HuH-7 (cell line): ENCODE data around the gene LAMTOR3.

Experiments used
- DNase-seq: peaks from one replicate; pipeline ENCODE4 v3.0.0; 2011; ENCODE audit warnings: low spot score

LAMTOR3 gene

DNA sequence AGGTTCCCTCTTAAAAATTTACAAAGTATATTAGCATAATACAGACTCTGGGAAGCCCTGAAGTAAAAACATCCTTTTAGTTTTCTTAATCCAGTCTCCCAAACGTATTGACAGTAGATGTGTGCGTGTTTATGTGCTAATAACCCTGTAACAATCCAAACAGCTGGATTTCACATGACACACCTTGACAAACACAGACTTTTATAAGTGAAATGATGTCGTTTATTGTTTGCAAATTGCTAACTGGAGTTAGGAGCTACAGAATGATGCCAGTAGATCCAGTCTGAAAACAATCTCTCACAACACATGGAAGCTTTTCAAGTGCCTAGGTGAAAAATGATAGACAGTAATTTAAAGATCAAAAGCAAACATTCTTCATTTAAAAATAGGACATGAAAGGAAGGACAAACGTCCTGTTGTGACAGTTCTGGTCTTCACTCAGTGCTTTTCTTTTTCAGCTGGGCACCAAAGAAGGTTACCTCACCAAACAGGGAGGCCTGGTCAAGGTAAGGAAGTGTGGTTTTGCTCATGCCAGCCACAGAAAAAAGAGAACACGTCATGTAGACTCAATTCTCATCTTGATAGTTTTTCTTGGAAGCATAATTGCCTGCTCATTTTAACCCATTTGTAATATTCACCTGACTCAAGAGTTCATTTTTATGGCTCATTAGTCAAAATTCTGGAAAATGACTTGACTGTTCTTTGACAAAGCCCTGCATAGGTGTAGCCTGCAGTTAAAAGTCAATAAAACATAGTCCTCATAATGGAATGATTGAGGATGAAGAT lies 32.9 kb downstream of the LAMTOR3 start:
- DNase-seq: no peak

DNA sequence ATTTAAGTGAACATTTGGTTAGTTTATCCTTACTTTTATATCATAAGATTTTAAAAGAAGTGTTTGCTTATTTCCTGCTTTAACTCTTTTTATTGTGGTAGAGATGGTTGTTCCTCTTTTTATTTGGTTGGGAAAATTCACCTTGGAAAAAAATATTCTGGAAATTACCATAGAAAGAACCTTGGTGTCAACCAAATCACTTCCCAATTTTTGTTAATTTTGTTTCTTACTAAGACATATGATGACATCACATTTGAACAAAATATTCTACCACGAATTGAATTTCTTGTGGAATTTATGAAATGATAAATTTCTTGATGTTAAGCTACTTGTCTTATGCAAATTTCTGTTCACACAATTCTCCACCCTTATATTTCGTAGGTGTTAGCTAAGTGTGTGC lies 33.7 kb downstream of the LAMTOR3 start:
- no peak for DNase-seq

DNA sequence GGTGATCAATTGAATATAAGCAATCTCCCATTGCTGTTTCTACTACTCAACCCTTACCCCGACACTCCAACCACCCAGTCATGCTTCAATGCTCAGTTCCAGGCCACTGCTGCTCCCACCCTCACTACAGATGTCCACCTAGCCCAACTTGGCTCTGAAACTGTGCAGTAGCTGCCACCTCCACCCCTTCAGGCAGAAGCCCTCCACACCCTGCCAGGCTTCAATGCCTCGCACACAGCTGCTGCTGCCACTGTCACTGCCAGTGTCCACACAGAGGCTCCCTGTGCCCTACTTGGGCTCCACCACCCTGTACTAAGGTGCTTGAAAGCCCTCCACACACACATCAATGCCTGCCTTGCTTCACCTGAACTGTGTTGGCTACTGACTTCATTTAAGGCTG lies 34.6 kb downstream of the LAMTOR3 start:
- DNase-seq: no peak

DNA sequence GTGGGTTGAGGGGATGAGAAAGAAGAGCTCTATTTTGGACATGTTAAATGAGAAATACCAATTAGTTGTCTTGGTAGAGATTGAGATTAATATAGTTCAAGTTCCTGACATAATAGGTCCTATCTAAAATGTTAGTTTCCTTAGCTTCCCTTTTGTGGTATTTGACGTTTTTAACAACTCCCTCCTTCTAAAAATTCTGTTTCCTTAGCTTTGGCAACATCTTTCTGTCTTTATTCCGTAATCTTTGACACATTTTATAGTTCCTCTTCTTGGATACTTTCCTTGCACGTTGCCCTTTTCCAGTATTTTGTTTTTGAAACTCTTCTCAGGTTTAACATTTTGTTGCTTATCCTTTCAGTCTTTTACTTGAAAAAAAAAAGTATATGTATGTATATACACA lies 36.9 kb downstream of the LAMTOR3 start:
- DNase-seq: no peak

DNA sequence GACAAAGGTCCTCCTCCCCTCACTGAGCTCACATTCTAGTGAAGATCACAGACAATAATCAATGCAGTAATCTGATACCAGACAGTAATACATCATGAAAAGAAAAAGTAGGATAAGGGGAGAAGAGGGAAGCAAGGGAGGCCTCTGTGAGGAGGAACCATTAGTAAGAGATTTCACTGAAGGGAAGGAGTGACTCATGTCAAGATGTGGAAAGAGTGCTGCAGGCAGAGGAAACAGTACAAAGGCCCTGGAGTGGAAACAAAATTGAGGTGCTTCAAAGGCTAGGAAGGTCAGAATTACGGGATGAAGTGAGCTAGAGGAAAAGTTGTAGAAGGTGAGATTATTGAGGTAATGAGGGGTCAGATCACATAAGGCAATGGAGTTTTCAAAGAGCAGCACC lies 38.1 kb downstream of the LAMTOR3 start:
- no peak for DNase-seq

DNA sequence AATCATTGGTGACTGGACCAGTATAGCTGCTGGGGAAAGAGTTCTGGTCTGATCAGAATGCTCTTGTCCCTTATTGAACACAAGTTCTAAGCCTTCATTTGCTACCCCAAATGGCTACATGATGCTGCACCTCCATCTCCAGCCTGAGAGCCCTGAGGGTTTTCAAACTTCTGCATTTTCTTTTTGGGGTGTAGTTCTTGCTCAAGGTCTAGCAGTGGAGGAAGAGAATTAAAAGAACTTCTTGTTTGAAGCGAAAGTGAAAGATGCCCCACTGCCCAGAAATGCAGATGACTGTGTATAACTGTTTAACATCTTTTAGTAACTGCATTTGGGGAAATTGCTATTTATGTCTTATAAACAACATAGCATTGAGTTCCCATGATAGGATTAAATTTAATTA lies 38.5 kb downstream of the LAMTOR3 start:
- DNase-seq: no peak

DNA sequence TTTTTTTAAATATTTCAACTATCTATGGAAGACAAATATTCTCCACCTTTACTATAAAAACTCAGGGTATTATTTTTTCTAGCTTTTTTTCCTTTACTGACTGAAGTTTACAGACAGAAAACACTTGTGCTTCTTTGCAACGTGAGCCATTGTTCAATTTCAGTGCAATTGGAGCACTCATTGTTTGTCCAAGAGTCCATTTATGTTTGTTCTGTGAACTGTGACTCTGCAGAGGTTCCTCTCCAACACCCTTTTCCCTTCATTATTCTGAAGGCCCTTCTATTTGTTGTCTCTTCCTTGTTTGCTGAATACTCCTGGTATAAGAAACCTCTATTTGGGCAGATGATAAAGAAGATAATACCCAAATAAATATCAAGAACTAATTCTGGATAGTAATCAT lies 40.2 kb downstream of the LAMTOR3 start:
- no peak for DNase-seq

DNA sequence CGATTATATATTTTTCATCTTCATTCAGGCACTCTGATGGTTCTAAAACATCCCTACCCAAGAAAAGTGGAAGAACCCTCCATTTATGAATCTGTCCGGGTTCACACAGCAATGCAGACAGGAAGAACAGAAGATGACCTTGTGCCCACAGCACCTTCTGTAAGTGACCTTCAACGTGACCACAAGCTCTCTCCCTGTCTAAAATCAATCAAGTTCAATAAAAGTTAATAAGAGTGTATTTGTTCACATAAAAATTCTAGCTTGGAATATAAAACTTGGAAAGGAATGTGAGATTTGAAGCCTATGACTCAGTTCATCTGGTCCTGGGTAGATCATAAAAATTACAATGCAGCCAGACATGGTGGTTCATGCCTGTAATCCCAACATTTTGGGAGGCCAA lies 41.0 kb downstream of the LAMTOR3 start:
- DNase-seq: no peak

DNA sequence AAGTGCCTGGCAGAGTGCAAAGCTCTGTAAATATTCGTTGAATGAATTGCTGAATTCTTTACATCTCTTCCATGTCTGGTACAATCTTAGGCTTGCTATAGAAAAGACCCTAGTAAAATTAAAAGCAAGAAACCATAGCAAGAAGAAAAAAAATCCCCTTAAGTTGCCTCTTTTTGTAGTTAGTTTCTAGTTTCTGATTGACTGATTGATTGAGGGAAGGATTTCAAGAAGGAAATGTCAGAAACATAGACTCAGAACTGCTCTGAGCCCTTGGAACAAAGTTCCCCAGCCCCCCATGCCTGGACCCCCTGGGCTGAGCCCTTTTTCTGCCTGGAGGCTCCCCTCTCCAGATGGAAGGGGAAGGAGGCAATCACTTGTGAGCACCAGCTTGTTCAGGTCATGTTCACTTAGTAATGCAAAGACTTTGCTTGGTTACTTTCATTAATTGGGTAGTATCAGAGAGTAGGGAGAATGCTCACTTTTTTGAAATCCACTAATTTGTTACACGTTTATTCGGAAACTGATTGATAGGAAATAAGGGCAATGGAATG lies 42.0 kb downstream of the LAMTOR3 start:
- DNase-seq: no peak

DNA sequence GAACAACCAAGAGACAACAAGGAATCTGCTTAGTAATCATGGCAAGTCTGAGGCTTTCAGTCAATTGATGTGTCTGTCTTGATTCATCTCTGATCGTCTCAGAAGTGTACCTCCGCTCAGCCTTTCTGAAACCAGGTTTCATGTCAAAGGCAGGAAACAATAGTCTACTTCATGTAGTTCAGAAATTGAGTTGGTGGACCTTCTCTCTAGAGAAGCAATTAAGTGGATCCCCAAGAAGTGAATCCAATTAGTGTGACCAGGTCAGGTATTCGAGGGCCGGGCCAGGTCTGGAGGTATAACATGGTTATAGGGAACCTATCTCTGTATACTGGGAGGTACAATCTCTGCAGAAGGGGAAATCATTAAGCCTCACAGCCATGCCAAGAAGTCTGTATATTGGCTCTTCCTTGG lies 45.6 kb downstream of the LAMTOR3 start:
- no peak for DNase-seq

DNA sequence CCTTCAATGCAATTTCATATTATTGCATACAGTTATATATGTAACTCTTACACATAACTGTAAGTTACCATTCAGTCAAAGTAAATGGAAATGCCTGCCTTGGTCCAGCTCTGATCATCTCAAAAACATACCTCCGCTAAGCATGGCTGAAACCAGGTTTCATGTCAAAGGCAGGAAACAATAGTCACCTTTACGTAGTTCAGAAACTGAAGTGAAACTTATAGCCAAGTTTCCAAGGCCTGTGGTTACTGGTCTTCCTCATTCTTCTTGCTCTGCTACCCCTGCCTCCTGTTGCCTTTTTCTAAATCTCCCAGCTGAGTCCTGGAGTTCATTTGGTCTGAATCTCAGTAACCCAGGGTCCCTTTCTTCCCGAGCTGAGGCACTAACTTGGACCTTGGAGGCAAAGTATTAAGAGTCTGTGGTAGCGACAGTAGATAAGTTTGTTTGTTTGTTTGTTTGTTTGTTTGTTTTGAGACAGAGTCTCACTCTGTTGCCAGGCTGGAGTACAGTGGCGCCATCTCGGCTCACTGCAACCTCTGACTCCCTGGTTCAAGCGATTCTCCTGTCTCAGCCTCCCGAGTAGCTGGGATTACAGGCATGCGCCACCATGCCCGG lies 46.8 kb downstream of the LAMTOR3 start:
- no peak for DNase-seq

DNA sequence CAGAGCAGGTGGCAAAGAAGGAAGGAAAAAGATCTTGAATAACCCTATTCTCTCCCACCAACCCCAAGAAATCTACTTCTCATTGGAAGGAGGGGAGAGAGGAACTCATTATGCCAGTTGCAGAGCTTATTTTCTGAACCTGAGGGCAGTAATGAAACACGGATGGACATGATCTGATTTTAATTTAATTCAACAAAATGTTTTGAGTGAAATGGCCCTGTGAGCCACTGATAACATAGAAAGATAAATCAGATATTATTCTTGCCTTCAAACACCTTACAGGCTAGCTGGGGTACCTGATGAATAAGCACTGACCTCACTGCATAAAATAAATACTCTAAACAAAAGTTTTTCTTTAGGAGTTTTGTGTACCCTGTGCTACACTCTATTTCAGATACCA lies 47.3 kb downstream of the LAMTOR3 start:
- DNase-seq: no peak

DNA sequence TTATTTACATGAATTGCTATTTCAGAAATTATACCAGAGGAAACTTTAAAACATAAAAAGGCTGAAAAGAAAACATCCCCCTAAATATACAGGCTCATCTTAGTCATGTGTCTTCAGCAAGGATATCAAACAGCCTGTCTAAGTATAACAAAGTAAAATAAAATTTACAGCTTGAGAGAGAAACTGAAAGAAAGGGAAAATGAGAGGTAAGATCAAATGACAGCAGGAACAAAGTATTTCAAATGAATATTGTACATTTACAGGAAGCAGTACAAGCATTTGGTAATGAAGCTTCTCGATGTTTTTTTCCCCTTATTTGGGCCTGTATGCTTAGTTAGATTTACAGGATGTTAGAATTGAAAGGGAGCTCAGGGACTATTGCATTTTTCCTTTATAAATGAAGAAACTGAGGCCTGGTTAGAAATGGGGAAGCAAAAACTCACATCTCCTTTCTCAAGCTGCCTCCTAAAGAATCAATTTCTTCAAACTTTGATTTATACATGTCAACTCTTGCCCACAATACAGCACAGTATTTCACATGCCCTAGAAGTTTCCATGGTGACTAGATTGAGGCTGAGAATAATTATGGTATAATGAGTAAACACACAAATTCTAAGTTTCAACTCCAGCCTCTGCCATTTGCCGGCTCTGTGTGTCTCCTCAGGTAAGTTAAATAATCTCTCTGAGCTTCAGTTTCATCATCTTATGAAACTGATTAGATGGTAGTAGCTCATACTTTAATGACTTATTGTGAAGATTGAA lies 48.3 kb downstream of the LAMTOR3 start:
- no peak for DNase-seq

DNA sequence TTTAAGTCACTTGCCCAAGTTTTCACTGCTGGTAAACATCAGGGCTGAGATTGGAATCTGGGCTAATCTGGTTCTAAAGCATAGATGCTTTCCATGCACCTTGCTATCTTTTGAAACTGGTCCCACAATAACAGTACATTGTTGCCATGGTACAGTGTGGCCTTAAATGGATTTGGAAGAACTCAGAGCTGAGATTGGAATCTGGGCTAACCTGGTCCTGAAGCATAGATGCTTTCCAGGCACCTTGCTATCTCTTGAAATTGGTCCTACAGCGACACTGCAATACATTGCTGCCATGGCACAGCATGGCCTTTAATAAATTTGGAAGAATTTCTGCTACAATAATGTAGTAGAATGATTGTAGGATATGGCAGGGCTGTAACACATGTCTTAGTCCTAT lies 49.0 kb downstream of the LAMTOR3 start:
- no peak for DNase-seq

DNA sequence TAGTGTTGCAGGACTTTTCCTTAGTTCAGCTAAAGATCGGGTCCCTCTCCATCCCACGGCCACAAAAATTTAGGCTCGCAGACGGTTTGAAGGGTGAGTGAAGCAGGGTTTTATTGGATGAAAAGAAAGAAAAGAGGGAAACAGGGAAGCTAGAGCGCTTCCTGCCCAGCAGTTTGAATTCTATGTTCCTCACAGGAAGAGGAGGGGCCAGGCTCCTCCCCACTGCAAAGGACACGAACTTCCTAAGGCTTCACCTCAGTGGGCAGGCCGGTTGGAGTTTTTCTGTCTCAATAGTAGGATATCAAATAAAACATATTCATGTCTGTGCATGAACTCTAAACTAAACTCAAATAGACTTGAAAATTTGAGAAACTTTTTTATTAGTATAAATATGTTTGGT lies 50.2 kb downstream of the LAMTOR3 start:
- DNase-seq: no peak

DNA sequence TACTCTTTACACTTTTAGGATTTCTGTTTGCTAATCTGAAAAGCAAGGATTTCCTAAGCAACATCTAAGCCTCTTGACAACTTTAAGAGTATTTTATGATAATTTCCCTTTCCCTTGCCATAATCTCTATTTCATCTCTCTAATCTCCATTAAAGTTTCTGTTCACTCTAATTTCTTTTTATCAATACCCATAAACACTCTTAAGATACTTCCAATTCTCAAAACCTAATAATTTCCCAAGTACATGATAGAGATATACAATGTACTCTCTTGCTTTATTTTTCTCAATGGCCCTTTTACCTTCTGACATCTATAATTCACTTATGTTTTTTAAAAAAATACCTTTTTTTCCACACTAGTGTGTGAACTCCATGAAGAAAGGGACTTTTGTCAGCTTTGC lies 50.8 kb downstream of the LAMTOR3 start:
- DNase-seq: no peak

DNA sequence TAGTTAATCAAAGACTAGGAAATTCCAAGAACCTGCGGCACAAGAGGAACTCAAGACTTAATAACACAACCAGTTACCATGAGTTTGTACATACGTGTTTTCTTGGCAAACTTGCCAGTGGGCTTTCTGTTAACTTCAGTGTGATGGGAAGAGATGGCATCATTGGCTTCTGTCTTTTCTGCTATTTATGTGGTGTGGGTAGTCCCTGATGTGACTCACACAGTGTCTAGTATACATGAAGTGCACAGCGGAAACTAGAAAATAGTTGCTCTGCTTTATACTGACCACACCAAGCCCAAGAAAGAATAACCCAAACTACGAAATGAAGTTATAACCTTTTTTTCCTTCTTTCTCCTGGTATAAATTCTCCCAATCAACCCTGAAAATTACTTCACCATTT lies 53.1 kb downstream of the LAMTOR3 start:
- DNase-seq: no peak

DNA sequence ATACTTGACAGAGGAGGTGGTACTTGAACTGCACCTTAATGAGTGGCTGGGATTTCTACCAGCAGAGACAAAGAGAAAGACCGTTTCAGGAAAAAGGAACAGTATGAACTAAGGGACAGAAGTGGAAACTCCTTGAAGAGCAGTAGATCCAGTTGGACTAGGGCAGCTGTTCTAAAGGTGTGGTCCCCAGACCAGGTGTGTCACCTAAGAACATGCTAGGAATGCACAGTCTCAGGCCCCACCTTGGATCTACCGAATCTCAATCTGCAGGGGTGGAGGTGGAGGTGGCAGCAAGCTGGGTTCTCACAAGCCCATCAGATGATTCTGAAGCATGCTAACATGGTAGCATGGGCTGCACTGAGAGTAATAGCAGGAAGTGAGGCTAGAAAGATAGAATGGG lies 55.3 kb downstream of the LAMTOR3 start:
- no peak for DNase-seq

DNA sequence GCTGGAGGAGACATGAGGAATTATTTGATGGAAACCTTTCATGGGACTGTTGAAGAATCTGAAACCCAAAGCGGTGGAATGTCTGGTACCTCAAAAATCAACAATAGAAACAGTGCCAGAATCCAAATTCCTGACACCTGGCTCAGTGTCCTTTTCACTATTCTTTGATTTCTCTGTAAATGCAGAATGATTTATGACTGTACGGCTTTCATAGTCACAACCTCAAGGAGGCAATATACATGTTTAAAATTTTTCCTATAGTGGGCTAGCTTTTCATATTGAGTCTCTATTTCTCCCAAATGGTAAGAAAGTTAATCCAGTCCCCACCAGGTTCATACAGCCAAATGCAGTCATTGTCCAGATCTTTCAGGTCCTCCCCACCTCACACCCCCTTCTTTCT lies 58.3 kb downstream of the LAMTOR3 start:
- no peak for DNase-seq

DNA sequence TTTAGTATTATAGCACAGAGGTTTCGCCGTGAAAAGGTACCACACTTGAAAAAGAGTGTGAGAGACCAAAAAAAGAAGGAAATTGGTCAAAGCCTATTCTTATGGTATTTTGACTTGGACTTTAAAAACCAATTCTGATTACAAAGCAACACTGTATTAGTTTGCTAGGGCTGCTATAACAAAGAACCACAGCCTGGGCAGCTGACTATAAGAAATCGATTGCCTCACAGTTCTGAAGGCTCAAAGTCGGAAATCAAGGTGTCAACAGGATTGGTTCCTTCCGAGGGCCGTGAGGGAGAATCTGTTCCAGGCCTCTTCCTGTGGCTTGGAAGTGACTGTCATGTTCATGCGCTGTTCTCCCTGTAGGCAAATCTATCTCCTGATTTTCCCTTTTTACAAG lies 59.7 kb downstream of the LAMTOR3 start:
- no peak for DNase-seq

DNA sequence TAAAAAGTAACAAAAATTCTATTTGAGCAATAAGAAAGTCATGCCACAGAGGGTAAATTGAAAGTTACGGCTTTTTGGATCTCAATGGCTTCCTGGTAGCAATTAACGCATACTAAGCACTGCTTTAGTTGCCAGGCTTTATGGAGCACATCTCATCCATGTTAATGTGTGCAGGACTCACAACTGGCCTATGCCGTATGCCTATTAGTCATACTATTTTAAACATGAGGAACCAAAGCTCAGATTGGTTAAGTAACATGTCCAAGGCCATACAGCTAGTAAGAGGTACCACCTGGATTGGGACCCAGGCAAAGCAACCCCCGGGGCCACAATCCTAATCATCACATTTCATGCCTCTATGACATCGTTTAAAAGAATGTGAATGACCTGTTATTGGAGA lies 60.5 kb downstream of the LAMTOR3 start:
- DNase-seq: no peak

DNA sequence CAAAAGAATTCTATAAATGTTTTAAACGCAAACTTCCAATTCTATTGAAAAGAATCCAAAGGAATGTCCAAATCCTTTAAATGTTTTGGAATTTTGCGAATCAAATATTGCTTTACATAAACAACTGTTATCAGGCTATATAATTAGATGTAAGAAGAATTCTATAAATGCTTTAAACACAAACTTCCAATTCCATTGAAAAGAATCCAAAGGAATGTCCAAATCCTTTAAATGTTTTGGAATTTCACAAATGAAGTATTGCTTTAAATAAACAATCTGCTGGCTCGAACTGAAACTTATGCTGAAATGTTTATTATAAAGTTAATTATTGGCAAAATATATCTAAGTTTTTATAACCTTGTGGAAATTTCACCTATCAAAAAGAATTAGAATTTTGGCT lies 61.5 kb downstream of the LAMTOR3 start:
- DNase-seq: no peak

DNA sequence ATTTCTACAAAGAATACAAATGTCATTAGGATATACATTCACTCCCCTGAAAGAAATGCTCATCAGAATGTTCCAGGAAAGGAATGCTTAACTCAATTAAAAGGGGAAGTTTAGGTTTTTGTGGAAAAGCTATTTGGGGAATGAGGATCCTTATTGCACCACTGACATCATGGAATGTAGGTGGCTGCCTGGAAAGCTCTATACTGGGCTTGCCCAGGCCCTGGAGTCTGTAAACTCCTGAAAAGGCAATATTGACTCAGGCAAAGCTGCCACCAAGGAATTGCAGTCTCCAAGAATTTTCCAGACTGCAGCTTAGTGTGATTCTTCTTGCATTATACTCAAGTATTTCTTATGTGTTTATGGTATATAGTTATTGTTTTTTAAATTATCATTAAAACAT lies 61.9 kb downstream of the LAMTOR3 start:
- no peak for DNase-seq
